ENCODE data around the gene ACTN4.

DNA sequence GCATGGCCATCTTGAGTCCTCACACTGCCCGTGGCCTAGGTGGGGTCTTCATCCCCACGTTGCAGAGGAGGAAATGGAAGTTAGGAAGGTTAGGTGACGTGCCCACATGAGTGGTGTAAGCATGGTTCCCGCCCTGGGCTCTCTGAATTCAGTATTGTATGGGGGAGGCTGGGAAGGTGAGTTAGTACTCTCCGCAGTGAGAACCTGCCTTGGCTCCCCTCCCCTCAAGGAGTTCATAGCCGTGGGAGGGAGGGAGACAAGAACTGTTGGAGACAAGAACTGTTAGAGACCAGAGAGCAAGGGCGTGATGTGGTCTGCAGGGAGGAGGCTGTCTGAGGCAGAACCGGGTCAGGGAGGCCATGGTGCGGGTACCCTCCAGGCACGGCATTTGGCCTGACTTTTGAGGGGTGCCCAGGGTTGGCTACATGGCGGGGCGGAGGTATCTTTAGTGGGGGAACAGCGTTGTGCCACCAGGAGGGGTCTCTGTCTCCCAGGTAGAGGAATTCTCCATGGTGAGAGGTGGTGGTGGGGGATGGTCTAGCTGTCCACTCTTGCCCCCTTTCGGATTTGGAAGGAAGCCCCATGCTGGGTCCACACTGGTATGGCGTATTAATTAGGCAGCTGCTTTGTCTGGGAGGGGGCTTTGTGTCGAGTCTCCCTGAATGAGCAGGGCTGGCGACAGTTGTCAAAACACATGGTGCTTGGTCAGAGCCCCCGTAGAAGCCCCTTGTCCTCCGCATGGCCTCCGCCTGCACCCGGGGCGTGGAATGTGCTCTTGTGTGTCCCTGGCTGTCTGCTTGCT lies 51.0 kb downstream of the ACTN4 start:
- TF ChIP-seq, protein P1, sequence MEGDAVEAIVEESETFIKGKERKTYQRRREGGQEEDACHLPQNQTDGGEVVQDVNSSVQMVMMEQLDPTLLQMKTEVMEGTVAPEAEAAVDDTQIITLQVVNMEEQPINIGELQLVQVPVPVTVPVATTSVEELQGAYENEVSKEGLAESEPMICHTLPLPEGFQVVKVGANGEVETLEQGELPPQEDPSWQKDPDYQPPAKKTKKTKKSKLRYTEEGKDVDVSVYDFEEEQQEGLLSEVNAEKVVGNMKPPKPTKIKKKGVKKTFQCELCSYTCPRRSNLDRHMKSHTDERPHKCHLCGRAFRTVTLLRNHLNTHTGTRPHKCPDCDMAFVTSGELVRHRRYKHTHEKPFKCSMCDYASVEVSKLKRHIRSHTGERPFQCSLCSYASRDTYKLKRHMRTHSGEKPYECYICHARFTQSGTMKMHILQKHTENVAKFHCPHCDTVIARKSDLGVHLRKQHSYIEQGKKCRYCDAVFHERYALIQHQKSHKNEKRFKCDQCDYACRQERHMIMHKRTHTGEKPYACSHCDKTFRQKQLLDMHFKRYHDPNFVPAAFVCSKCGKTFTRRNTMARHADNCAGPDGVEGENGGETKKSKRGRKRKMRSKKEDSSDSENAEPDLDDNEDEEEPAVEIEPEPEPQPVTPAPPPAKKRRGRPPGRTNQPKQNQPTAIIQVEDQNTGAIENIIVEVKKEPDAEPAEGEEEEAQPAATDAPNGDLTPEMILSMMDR (IDR thresholded peaks at IDR 0.05; ENCODE audit: borderline replicate concordance, extremely low read depth, low read length, poor library complexity, severe bottlenecking) = no peak
- no peak for TF ChIP-seq EZH2 (IDR thresholded peaks at IDR 0.05; ENCODE audit: borderline replicate concordance, low read depth, low read length, severe bottlenecking)

Measured in DND-41 (cell line).